ENCODE results near the gene TOM1.

GRCh38 chr22:35308480-35309021 is 8.9 kb downstream of the TOM1 start:
- TF ChIP-seq POLR2A (IDR thresholded peaks at IDR 0.05; ENCODE audit: extremely low read depth, insufficient read length) (no peak), MAX (IDR thresholded peaks at IDR 0.05; ENCODE audit: low read depth, low read length) (no peak)
